Measurements from ENCODE around the gene C5orf58.

The C5orf58 gene

DNA sequence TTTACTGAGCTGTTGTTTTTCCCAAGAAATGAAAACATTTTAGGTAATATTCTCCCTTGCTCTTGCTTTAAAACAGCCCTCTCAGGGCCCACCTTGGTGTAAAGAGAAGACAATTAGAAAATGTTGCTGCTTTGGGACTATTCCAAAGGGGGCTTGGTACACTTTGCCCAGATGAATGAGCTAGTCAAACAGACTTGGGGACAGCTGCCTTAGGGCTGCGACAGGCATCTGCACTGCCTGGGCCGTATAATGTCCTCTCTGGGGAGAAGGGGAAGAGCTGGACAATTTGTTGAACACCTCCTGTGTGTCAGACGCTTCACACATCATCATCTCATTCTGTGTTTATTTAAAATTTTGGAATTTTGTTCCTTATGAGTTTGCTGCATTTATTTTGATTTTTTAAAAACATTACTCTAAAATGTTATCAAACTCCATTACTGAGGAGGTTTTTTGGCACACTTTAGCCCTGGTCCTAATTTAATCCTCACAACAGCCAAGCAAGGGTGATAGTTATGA is 28.8 kb downstream of the C5orf58 start:
- no peak for DNase-seq

DNA sequence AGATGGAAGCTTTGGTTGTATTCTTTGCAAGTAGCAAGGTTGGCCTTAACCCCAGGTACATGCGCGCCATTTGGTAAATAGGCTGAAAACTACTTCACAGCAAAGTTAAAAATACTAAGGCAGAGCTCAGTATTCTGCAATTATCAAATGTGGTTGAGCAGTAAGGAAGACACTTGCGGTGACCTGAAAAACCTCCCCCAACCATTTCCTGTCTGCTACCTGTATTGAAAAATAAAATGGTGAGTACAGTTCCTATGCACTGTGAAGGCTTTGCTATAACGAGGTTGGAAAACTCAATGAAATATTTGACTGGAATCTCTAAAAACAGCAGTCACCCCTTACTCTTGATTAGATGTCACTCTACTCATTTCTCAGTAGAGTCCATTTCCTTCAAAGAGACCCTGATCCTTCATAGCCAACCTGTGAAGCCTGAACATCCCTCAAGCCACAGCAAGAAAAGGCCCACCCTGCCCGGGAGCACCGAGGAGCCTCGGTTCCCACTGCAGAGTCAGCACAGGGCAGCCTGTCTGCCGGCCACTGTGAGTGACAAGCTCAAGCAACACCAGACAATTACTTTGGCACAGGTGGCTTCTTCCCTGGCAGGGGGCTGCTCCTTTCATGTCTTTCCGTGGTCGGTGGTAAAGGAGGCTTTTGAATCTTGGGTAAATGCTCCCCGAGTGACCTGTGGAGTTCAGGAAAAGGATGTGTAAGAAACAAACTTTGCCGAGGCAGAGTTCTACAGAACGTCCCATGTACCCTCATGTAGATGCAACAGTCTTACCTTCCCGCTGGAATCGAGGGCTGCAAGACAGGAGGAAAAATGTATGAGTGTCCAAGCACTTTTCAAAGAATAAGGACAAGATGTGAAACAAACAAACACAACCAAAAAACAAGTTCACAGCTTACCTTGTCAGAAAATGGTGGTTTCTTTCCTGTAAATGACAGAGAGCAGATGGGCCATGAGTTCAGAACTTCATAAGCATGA is 29.6 kb downstream of the C5orf58 start:
- DNase-seq = no peak

DNA sequence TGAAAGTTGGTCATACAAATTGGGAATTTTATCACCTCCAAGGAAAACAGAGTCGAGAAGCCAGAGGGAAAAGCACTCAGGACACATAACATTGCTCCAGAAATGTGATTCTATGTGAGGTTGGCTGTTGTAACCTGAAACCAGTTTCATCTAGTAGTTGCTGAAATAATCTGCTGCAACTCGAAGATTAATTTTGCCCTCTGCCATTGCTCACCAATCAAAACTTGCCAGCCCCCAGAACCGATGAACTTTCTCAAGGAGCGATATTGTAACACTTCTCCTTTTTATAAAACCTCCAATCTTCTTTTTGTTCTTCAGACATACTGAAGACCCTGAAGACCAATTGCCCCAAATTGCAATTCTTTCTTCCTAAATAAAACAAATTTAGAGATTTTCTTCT is 31.1 kb downstream of the C5orf58 start:
- no peak for DNase-seq

DNA sequence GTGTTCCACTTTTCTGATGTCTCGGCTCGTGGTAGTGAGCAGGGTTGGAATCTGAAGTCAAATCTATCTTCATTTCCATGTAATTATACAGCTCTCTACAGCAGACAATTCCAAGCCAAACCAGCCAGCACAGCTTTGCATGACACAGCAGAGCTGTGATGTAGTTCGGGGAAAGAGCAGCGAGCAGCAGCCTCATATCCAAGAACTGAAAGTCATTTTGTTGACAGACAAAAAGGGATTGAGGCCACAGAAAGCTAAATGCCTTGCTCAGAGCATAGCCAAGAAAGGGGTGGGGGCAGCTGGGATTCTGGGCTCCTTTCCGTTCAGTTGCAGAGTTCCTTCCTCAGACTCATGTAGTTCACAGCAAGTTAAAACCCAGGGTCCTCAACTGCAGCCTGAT is 32.7 kb downstream of the C5orf58 start:
- no peak for DNase-seq

DNA sequence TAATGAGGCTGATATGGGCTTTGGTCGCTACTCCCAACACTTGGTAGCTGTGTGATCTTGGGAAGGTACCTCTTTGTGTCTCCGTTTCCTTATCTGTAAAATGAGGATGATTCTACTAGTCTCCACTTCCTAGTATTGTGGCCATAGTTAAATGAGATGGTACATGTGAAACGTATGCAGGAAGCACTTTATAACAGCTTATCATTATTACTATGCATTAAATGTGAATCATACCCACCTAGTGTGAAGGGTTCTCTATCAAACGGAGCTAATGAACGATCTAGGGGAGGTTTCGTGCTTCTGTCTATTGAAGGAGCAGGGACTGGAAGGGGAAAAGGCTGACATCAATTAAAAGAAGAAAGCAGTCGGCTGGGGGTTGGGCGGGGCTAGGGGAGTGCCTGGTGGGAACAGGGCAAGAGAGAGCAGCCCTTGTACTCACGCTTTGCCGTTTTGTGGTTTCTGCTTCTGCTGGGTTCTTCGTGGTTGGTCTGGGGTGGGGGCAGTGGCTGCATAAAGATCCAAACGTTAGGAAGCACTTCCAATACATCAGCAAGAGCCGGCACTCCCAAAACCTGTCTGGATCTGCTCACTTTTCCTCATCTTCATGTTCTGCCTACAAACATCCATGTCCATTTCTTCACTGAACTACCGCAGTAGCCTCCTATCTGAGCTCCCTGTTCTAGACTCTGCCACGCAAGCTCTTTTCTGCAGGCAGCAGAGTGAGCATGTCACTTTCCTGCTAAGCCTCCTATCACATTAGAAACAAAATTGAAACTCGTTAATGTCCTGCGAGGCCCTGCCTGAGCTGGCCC is 34.0 kb downstream of the C5orf58 start:
- no peak for DNase-seq

DNA sequence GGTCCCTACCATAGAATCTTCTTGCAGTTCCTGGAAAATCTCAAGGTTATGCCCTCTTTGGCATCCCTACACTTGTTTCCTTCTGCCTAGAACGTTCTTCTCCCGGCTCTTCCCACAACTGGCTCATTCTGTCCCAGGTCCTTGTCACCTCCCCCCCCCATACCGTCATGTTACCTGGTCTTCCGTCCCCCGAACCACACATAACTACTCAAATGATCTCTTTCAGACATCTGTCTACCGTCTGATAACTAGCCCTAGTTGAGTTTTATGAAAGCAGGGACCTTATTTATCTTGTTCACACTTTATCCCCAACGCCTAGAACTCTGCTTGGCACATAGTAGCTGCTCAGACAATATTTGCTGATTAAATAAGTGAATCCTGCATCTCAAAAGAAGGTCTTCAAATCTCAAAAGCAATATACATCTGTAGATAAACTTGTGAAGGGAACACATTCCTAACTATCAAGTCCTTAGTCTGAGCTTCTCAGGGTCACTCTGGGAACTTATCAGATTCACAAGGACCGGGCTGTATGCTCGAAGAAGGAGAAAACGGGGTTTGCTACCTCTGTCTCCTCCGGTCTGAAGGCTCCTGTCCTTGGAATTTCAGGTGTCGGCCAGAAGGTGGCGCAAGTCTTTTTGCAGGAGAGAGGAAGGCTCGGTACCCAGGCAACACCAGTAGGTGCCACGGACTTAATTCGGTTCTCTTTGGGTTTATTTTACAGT is 34.8 kb downstream of the C5orf58 start:
- peak; percentile 81 for DNase-seq

DNA sequence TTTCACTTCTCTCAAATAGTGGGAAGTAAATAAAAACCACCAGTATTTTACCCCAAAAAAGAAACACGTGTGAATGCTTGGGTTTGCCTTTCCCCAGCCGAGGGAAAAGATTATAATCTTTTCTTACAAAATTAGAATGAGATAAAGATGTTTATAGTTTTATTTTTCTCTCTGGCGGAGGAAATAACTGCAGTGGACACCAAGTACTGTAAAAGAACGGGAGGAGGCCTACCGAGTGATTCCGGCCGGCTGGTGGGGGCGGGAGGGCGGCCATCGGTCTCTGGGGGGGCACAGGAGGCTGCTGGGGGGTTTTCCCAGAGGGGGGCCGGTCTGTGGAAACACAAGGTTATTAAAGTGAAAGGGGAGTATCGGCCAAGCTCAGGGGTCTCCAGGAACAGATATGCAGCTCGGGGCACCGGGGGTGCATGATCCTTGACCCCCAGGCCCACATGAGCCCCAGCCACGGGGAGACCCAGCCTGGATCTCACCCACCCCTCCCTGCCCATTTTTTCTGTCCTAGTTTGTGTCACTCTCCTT is 35.4 kb downstream of the C5orf58 start:
- DNase-seq = no peak

DNA sequence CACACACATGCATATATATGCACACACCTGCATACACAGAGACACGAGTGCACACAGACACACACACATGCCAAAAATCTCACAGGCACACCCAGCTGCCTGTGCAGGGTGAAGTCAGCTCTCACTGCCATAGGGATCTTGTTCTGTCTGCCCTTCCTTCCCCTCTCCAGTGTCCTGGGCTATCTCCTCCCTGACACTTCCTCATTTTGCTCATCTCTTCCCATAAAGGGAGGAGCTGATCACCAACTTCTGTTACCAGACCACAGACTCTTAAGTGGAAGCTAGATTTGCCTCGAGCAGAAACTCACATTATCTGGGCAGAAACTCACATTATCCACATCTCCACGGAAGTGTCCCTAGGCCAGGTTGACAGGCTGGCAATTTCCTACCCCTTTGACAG is 36.1 kb downstream of the C5orf58 start:
- DNase-seq = no peak

DNA sequence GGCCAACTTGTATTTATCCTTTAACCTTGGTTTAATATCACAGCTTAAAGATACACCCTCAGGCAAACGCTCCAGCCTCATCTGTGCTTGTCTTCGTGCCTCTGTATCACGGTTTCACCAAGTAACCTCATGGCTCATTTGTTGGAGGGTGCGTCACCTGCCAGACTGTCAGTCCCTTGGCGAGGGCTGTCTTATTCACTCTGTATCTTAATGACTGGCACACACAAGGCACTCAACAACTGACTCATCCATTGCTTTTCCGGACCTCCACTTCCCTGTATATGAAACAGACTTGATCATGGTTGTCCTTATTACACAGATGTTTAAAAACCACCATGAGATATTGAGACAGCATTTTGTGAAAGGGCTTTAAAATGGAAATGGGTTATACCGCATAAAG is 36.8 kb downstream of the C5orf58 start:
- no peak for DNase-seq

DNA sequence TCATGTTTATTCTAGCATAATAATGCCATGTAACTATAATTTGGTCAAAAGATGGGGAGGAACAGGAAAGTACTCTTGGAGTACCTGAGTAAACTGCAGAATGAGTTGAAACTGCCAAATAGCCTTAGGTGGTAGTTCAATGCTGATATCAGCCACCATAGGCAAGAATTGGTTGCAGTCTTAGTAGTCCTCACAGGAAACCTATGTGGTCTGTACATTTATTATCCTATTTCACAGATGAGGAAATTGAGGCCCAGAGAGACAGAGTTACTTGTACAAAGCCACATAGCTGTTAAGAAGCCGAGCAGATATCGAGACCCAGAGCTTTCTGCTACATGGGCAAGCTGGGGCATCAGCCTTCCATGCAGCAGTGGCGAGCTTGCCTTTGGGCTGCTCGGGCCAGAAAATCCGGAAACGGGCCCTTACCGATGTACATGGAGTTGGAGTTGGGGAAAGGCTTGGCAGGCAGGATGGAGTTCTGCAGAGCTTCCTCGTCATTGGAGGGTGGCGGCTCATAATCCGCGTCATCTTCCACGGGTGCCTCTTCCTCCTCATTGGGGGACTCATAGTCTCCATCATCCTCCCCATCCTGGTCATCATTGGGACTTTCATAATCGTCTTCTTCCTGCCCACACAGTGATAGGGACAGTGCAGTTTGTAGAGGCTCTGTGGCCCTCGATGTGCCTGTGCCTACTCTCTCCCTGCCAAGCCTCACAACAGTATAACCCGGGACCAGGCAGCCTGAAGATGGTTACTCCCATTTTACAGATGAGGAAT is 37.7 kb downstream of the C5orf58 start:
- no peak for DNase-seq

DNA sequence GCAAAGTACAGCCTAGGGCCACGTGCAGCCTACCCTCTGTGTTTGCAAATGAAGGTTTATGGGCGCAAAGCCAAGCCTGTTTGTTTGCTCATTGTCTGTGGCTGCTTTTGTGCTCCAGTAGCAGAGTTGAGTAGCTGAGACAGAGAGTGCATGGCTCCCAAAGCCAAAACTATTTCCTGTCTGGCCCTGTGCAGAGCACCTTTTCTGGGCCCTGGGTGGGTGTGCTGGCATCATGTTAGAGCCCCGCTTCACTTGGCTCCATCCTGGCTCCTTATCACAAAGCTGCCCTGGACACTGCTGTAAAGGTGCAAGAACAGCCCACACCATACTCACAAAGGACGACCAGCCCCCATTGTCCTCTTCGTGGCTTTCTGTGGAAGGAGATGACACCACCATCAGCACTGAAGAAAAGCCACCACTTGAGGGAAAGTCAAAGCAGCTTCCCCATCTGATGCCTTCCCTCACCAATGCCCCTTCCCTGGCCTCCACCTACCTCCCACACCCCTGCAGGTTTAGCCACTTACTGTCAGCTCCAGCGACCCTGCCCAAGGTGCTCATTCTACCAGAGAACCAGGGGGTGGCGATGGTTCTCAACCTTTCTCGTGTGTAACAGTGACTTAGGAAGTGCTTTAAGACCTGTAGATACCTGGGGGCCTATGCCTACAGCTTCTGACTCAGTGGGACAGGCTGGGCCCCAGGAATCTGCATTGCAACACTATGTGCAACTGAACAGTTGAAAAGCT is 41.4 kb downstream of the C5orf58 start:
- peak; percentile 62 for DNase-seq

DNA sequence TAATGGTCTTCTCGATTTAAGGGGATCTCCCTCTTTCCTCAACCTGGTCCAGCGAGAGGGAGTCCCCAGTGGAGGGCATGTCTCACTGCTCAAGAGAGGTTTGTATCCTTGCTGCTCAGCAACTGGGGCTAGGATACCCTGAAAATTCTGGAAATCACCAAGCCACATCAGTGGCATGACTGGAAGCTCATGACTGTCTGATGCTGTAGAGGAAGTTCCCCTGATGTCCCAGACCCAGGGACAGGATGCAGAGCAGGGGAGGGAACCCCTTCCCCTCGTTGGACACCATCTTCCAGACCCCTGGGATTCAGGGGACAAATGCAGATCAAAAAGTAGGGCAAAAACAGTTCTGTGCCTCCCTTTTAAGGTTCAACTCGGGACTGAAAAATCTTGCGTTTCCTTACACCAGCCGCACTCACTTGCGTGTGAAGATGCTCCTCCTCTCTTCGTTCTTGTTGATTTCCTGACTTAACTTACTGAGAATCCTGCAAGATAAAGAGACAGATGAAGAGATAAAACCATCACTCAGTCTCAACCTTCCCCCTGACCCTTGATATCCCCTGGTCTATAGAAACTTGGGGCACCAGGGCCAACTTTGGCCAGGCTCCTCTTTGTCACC is 42.7 kb downstream of the C5orf58 start:
- DNase-seq = no peak

DNA sequence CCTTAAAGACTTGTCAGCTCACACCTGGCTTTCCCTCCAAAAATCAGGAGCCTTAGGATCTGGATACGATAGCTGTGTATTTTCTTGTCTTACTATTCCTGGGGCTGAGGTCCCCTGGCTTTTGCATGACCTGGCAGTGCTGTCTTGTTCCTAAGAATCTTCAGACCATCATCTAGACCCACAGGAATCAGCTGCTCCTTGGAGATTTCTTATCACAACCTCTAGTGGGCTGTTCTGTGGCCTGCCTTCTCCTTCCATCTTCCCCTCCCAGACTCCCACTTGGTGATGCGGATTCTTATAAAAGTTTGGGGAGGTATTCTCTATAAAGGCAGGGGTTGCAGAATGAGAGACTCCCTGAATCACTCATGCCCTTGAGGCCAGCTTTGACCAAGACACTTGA is 43.4 kb downstream of the C5orf58 start:
- no peak for DNase-seq

DNA sequence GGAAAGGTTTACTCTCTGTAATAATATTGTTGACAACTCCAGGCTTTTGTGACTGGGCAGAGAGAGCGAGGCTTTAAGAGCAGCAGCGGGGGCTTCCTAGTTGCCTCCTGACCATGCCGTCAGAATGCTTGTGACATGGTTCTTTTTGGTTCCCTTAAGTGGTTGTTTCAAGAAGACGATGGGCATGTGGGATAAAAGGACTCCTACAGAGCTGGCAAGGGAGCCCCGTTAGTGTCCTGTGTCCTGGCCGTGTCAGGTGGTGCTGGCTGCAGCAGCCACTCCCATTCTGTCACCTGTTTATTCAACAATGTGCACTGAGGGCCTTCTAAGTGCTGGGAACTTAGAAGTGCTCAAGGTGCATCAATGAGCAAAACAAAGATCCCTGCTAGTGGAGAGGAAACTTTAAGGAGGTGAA is 45.1 kb downstream of the C5orf58 start:
- peak; percentile 60 for DNase-seq

DNA sequence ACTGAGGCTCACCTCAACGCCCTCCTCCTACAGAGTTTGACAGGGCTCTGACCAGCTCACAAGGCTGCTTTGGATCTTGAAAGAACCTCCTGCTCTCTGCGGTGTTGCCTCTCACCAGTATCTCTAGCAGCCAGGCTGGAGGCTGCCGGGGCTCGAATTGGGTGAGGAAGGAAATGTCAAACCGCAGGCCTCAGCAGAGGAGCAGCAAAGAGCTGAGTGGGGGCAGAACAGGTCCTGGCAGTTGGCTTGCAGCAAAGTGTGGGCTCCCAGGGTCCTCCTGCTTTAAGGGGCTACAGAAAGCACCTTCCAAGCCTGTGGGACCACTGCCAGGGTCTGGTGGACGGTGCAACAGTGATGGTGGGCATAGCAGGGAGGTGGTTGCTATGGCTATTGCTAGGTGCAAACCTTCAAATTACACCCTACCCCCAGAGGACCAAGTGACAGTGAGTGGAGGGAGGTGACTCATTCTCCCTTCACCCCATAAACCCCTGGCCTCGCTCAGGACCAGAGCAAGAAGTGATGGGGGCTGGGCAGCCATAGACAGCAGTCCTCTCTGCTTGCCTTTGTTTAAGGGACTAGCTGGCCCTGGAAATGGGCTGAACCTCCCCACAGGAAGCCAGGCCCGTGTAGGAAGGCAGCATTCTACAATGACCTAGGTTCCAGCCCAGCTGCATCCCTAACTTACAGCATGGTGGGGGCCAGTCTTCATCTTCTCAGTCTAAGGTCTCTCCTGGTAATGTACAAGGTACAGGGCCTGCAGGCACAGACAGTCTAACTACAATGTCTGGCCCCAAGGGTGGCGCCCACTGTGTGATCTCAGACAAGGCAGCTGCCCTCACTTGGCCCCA is 46.0 kb downstream of the C5orf58 start:
- peak; percentile 87 for DNase-seq

DNA sequence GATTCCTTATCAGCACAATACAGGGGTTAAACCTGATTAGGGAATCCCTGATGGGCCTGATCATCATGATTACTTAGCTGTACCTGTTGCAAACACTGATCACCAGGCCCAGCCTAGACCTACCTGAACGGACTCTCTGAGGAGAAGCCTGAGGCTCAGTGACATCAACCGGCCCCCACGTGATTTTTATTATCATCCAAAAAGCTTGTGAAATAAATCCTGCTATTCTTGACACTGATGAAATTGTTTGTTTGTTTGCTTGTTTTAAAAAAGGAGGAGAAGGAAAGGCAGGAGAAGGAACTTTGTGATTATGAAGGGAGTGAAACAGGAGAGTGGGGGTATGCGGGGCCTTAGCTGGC is 46.7 kb downstream of the C5orf58 start:
- DNase-seq = no peak

DNA sequence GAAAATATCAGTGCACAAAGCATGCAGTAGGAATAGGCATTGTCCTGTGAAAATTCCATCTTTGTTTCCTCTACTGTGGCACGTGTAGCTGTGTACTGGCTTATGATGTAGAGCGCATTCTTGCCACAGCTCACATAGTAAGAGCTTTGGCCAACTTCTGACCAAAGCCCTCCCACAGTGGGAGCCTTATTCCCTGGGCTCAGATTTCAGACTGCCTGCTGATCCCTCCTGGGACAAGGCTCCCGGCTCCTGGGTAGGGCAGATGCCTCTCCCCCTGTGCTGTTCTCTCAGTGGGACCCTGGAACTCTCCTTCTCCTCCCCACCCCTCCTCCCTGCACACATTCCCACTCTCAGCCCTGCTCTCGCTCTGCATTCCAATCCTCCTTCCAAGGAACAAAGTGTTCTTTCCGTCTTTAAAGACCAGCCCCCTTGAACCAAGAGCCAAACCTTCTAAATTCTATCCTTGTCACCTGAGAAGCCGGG is 47.3 kb downstream of the C5orf58 start:
- DNase-seq = no peak

DNA sequence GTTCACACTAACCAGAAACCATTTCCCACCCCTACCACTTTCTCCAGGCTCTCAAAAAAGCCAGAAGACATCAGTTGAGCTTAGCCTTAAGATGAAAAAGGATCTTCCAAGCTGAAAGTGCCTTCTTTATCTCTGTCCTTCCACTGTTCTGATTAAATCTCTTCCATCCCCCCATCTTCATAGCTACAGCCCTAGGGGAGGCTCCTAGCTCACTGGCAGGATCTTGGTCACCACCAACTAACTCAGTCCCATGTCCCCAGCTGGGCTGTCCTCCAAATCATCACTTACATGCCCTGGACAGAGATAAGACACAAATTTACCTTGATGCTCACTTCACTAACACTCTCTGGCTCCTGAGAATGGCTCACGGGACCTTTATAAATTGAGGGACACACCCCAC is 50.5 kb downstream of the C5orf58 start:
- no peak for DNase-seq

DNA sequence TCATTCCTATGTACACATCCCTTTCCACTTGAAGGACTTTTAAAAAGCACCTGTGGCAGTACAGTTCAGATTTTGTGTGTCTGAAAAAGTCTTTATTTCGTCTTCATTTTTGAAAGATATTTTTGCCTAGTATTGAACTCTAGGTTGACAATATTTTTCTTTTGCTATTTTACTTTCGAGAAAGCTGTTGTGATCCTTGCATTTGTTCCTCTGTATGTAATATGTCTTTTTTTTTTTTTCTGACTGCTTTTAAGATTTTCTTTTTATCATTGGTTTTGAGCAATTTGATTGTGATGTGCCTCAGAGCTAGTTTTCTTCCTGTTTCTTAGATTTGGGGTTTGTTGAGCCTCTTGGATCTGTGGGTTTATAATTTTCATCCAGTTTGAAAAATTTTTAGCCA is 51.4 kb downstream of the C5orf58 start:
- DNase-seq = no peak

DNA sequence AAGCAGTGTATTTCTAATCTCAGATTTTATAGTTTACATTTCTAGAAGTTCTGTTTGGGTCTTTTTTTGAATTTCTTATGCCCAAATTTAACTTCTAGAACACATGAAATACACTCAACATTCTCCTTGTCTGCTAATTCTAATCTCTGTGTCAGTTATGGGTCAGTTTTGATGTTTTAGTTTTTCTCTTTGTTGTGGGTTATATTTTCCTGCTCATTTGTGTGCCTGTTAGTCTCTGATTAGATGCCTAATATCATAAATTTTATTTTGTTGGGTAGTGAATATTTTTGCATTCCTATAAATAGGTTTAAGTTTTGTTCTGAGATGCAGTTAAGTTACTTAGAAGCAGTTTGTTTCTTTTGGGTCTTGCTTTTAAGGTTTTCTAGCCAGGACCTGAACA is 52.4 kb downstream of the C5orf58 start:
- no peak for DNase-seq
